OCI-LY1 (cell line): ENCODE measurements around the gene RNF115.
"Not testable (repeated sequence)": the region's sequence is repeated elsewhere in the genome, so short reads cannot be mapped to it uniquely, and the experiment has no call there.

Source experiments
- H2AFZ ChIP-seq: fragments of 200-600 bp; sonication (generic), shearing (Covaris generic); 2 replicates; pipeline ENCODE4 v1.6.0; 2014; ENCODE audit warnings: antibody characterized with exemption, mild to moderate bottlenecking, low read length
- H3F3A ChIP-seq: fragments of 200-600 bp; sonication (generic), shearing (Covaris generic); 2 replicates; pipeline ENCODE4 v1.6.0; 2014; ENCODE audit warnings: mild to moderate bottlenecking, antibody characterized with exemption, low read length, moderate library complexity; ENCODE audit not compliant: insufficient read depth
- H3K27ac ChIP-seq: fragments of 200-600 bp; sonication (generic); 2 replicates; pipeline ENCODE4 v1.5.1; 2014; ENCODE audit warnings: low read length, mixed run types, mild to moderate bottlenecking, low read depth; ENCODE audit not compliant: poor library complexity, severe bottlenecking
- H3K27me3 ChIP-seq: fragments of 200-600 bp; sonication (generic); 2 replicates; pipeline ENCODE4 v1.6.0; 2014; ENCODE audit warnings: antibody characterized with exemption, mild to moderate bottlenecking, low read length, moderate library complexity; ENCODE audit not compliant: insufficient read depth
- H3K36me3 ChIP-seq: fragments of 200-600 bp; sonication (generic); 2 replicates; pipeline ENCODE4 v1.6.1; 2014; ENCODE audit warnings: mild to moderate bottlenecking, antibody characterized with exemption, low read length, moderate library complexity, mixed read lengths; ENCODE audit not compliant: insufficient read depth
- H3K4me1 ChIP-seq: fragments of 200-600 bp; sonication (generic); 2 replicates; pipeline ENCODE4 v1.5.1; 2014; ENCODE audit warnings: mild to moderate bottlenecking, low read length, moderate library complexity; ENCODE audit not compliant: insufficient read depth, severe bottlenecking
- H3K4me2 ChIP-seq: fragments of 200-600 bp; sonication (generic), shearing (Covaris generic); 2 replicates; pipeline ENCODE4 v1.6.1; 2014; ENCODE audit warnings: low read length
- H3K4me3 ChIP-seq: fragments of 200-600 bp; sonication (generic); 2 replicates; pipeline ENCODE4 v1.5.1; 2014; ENCODE audit warnings: low read length, low read depth, mild to moderate bottlenecking, mixed read lengths; ENCODE audit not compliant: poor library complexity, severe bottlenecking
- H3K79me2 ChIP-seq: fragments of 200-600 bp; shearing (Covaris generic); 2 replicates; pipeline ENCODE4 v1.6.1; 2016; ENCODE audit warnings: mixed run types, low read length, mixed read lengths; ENCODE audit not compliant: insufficient read depth
- H3K9ac ChIP-seq: fragments of 200-600 bp; sonication (generic), shearing (Covaris generic); 2 replicates; pipeline ENCODE4 v1.6.1; 2014; ENCODE audit warnings: mild to moderate bottlenecking, low read length, mixed read lengths
- H3K9me2 ChIP-seq: fragments of 200-600 bp; sonication (generic), shearing (Covaris generic); 2 replicates; pipeline ENCODE4 v1.6.1; 2014; ENCODE audit warnings: low read depth, mild to moderate bottlenecking, low read length, mixed read lengths
- H3K9me3 ChIP-seq: fragments of 200-600 bp; shearing (Covaris generic); 2 replicates; pipeline ENCODE4 v1.6.1; 2014; ENCODE audit warnings: low read length, mixed read lengths
- H4K20me1 ChIP-seq: fragments of 200-600 bp; sonication (generic), shearing (Covaris generic); 2 replicates; pipeline ENCODE4 v1.6.0; 2016; ENCODE audit warnings: mild to moderate bottlenecking, low read length; ENCODE audit not compliant: insufficient read depth
- EZH2 ChIP-seq: fragments of 200-600 bp; sonication (generic), shearing (Covaris generic); IDR thresholded peaks from 2 replicates; pipeline ENCODE4 v1.8.0; 2017; ENCODE audit warnings: borderline replicate concordance, mixed run types, mild to moderate bottlenecking, antibody characterized with exemption, low read length, moderate library complexity, mixed read lengths
- TF ChIP-seq, protein P1 (sequence below): fragments of 200-600 bp; sonication (generic), shearing (Covaris generic); IDR thresholded peaks from 2 replicates; pipeline ENCODE4 v1.5.1; 2017; ENCODE audit warnings: mild to moderate bottlenecking, antibody characterized with exemption, low read length, moderate library complexity, mixed read lengths

RNF115 gene

GRCh38 chr1:145720878-145721671 is 102.8 kb downstream of the RNF115 start:
- Histone ChIP-seq H3K9me2 (no peaks in the 10 kb centered on the region), H3K79me2 (no peaks in the 10 kb centered on the region), H3K36me3 (no peaks in the 10 kb centered on the region), H3F3A (no peaks in the 10 kb centered on the region), H3K4me1 (peaks cover 8% of the 10 kb centered on the region), H4K20me1 (no peaks in the 10 kb centered on the region), H2AFZ (no peak overlapping the region), H3K4me3 (peak overlapping the region; percentile 44), H3K27ac (no peak overlapping the region), H3K4me2 (peak overlapping the region; percentile 56), H3K9ac (peak overlapping the region; percentile 24; the same call in 1 of the 2 replicates), H3K27me3 (no peaks in the 10 kb centered on the region), H3K9me3 (no peaks in the 10 kb centered on the region)
- no peak for TF ChIP-seq EZH2
- TF ChIP-seq, protein P1, sequence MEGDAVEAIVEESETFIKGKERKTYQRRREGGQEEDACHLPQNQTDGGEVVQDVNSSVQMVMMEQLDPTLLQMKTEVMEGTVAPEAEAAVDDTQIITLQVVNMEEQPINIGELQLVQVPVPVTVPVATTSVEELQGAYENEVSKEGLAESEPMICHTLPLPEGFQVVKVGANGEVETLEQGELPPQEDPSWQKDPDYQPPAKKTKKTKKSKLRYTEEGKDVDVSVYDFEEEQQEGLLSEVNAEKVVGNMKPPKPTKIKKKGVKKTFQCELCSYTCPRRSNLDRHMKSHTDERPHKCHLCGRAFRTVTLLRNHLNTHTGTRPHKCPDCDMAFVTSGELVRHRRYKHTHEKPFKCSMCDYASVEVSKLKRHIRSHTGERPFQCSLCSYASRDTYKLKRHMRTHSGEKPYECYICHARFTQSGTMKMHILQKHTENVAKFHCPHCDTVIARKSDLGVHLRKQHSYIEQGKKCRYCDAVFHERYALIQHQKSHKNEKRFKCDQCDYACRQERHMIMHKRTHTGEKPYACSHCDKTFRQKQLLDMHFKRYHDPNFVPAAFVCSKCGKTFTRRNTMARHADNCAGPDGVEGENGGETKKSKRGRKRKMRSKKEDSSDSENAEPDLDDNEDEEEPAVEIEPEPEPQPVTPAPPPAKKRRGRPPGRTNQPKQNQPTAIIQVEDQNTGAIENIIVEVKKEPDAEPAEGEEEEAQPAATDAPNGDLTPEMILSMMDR, result peak; percentile 89

GRCh38 chr1:145720556-145720877 is 103.4 kb downstream of the RNF115 start:
- no peak for TF ChIP-seq EZH2
- TF ChIP-seq, protein P1, result no peak
- Histone ChIP-seq H3K79me2 (no peaks in the 10 kb centered on the region), H3K4me3 (peak overlapping the region; percentile 44), H2AFZ (no peak overlapping the region), H3K9me3 (no peaks in the 10 kb centered on the region), H3K27me3 (no peaks in the 10 kb centered on the region), H3K4me2 (peak overlapping the region; percentile 56), H3K36me3 (no peaks in the 10 kb centered on the region), H3F3A (no peaks in the 10 kb centered on the region), H3K9me2 (no peaks in the 10 kb centered on the region), H3K27ac (no peak overlapping the region), H3K4me1 (peaks cover 8% of the 10 kb centered on the region), H3K9ac (no peak overlapping the region; the same call in 1 of the 2 replicates), H4K20me1 (no peaks in the 10 kb centered on the region)

DNA sequence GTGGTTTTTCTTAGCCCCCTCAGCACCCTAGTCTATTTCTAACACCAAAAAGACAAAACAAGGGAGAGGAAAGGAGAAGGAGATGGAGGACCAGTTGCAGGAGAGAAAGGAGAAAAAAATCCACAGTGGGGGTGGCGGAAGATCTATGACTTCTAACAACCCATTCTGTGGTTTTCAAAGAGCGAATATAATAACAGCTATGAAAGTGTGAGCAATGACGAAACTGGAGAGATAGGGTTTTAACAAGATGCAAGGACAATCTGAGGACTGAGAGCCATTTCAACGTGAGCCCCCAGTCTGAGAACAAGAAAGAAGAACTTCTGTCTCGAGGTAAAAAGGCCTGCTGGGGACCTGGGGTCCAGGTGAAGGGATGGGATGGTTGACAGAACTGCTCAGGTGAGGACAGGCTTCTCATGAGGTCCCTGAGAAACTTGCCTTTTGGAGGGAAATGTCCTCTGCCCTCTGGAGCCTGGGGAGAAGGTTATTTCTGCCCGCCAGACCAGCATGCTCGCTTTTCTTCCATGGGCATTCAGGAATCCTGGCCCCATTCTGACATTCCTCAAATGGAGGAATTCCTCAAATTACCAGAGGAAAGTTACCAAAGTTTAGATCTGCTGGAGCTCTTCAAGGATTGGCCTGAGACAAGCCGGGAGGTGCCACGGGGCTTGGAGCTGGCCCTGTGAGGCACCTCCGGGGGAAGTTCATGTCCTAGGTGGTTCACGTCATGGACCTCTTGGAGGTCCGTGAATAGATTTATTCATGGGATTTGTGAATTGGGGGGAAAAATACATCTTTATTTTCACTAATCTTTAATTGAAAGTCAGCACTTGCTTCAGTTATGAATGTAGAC is 104.4 kb downstream of the RNF115 start, which contains the start of gene CD160:
Gene CD160, plus strand, starts transcription at position 270 of the 850 bp plus-strand sequence. CDS start 8,829 bp downstream, outside the sequence.
- Histone ChIP-seq H3K4me2 (no peak within 1 kb of the TSS), H3F3A (no peaks in the 10 kb centered on the region), H3K27me3 (no peaks in the 10 kb centered on the region), H4K20me1 (no peaks in the 10 kb centered on the region), H3K79me2 (no peaks in the 10 kb centered on the region), H3K4me1 (peaks cover 8% of the 10 kb centered on the region), H3K9me2 (no peaks in the 10 kb centered on the region), H3K9ac (no peak within 1 kb of the TSS), H2AFZ (no peak within 1 kb of the TSS), H3K4me3 (no peak within 1 kb of the TSS), H3K36me3 (no peaks in the 10 kb centered on the region), H3K9me3 (no peaks in the 10 kb centered on the region), H3K27ac (no peak within 1 kb of the TSS)
- TF ChIP-seq, protein P1, result no peak
- TF ChIP-seq EZH2, result no peak

DNA sequence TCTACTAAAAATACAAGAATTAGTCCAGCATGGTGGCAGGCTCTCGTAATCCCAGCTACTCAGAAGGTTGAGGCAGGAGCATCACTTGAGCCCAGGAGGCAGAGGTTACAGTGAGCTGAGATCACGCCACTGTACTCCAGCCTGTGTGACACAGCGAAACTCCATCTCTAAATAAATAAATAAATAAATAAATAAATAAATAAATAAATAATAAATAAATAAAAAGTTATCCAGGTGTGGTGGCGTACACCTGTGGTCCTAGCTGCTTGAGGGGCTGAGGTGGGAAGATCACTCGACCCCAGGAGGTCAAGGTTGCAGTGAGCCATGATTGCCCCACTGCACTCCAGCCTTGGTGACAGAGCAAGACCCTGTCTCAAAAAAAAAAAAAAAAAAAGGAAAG is 105.4 kb downstream of the RNF115 start:
- not testable (repeated sequence) for H2AFZ ChIP-seq, H3K27me3 ChIP-seq, H3K79me2 ChIP-seq, H3K9me3 ChIP-seq, H3K4me3 ChIP-seq, H3K27ac ChIP-seq, H3K36me3 ChIP-seq, H3K9ac ChIP-seq, H4K20me1 ChIP-seq, H3K9me2 ChIP-seq, H3F3A ChIP-seq, H3K4me1 ChIP-seq, H3K4me2 ChIP-seq
